Urinary bladder (tissue), 4 donors: Measurements from ENCODE around the gene TPST1. TPM values are rescaled to one million over a fixed set of nuclear protein-coding genes. Genes with fewer than 3 reads are reported as not detected.
"Not testable (repeated sequence)": the region's sequence is repeated elsewhere in the genome, so short reads cannot be mapped to it uniquely, and the experiment has no call there.

Source experiments
- DNase-seq: peaks from one replicate; pipeline ENCODE4 v3.0.0-alpha.2; 2015; ENCODE audit errors: extremely low spot score
- H3K27ac ChIP-seq: one replicate; pipeline ENCODE4 v1.5.1; 2013; ENCODE audit warnings: low read depth, mild to moderate bottlenecking, moderate library complexity
- H3K36me3 ChIP-seq: one replicate; pipeline ENCODE4 v1.6.1; 2013; ENCODE audit warnings: mild to moderate bottlenecking, moderate library complexity; ENCODE audit not compliant: insufficient read depth
- H3K4me1 ChIP-seq: one replicate; pipeline ENCODE4 v1.6.1; 2013; ENCODE audit warnings: mild to moderate bottlenecking, moderate library complexity; ENCODE audit not compliant: insufficient read depth
- H3K4me3 ChIP-seq: one replicate; pipeline ENCODE4 v1.5.1; 2013; ENCODE audit warnings: low read depth, low read length
- WGBS: extraction: QIAGEN DNeasy Blood & Tissue Kit; methylation state at CpG from one replicate; pipeline ENCODE4 v1.1.7; 2013; 5-methylcytosine and 5-hydroxymethylcytosine counted together
- polyA plus RNA-seq: library from polyadenylated mRNA; stranded (reverse); fragments of 200-250 nt; gene quantifications from one replicate; pipeline ENCODE4 v1.2.3, GENCODE V29; 2013
- total RNA-seq: library from RNA; depleted of rRNA; stranded (reverse); fragments of >200 nt; gene quantifications from one replicate; pipeline ENCODE4 v1.2.3, GENCODE V29; 2014
- donor health status: healthy with polysubstance abuse.
- donor health status: healthy.

The TPST1 gene
- total RNA-seq (172 TPM), polyA plus RNA-seq (72.8 TPM)

DNA sequence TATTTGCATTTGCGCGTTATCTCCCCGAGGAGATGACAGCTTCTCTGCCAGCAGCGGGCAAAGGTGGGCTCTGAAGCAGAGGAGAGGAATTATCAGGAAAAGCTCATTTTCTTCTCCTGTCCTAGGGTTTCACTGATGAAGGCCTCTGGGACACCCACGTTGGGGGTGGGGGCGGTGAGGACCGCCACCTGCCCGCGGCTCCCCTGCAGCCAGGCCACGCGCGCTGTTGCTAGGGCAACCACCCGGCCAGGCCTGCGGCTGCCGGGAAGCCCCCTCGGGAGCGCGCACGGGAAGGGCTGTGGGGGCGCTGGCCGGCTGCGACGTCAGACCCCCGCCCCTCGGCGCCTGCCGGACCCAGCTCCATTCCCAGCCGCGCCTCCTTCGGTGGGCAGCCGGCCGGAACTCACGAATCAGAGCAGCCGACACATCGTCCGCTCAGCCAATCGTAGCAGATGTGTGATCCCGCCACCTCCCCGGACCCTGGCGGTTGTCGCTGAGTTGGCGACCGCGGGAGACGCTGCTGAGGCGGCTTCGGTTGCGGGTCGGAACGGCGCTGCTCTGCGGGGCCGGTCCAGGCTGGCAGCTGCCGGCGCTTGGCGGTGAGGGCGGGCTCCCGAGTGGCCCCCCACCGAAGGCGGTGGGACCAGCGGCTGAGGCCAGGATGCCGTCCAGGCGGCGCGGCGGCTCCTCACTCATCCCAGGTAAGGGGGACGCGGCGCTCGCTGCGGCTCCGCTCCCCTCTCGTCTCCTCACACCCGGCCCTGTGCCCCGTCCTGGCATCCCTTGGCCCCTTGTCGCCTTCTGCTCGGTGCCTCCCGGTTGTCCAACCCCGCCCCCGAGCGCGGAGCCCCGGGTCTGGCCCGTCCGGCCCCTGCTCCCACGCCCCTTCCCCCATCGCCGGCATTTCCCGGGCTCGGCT, at the start of gene TPST1:
Gene TPST1, plus strand, starts transcription at position 513 of the 919 bp plus-strand sequence. CDS start 35,092 bp downstream, outside the sequence.
- WGBS: under 1% methylated on average over 90 of the region's 90 CpGs
- no peaks in the 10 kb centered on the region for H3K36me3 ChIP-seq
- H3K27ac ChIP-seq: peak within 1 kb of the TSS; percentile 27
- DNase-seq: peak; percentile 88
- peak within 1 kb of the TSS; percentile 86 for H3K4me3 ChIP-seq
- no peaks in the 10 kb centered on the region for H3K4me1 ChIP-seq

DNA sequence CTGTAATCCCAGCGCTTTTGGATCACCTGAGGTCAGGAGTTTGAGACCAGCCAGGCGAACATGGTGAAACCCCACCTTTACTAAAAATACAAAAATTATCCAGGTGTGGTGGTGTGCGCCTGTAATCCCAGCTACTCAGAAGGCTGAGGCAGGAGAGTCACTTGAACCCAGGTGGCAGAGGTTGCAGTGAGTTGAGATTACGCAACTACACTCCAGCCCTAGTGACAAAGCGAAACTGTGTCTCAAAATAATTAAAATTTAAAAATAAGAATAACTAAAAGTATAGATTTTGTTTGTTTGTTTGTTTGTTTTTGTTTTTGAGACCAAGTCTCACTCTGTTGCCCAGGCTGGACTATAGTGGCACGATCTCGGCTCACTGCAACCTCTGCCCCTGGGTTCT, 49.1 kb upstream of the TPST1 start:
- H3K4me3 ChIP-seq, H3K36me3 ChIP-seq, H3K4me1 ChIP-seq, DNase-seq, H3K27ac ChIP-seq: not testable (repeated sequence)
- WGBS: 98% methylated on average over 7 of the region's 7 CpGs

DNA sequence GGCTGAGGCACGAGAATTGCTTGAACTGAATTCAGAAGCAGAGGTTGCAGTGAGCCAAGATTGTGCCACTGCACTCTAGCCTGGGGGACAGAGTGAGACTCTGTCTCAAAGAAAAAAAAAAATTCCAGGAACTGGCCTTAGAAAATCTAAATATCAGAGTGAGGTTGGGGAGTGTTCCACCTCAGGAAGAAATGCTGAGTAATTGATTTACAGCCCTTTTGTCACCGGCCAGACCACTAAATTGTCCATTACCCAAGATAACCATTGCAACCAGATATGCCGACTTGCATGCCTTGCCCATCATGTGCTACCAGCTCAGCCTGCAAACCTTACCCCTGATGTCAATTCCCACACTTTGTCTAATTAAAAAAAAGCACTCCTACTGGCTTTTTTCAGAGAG, 48.1 kb upstream of the TPST1 start:
- Histone ChIP-seq H3K27ac (no peak overlapping the region), H3K4me1 (no peaks in the 10 kb centered on the region), H3K36me3 (no peaks in the 10 kb centered on the region), H3K4me3 (no peak overlapping the region)
- DNase-seq: no peak
- 77% methylated on average over 3 of the region's 3 CpGs for WGBS

DNA sequence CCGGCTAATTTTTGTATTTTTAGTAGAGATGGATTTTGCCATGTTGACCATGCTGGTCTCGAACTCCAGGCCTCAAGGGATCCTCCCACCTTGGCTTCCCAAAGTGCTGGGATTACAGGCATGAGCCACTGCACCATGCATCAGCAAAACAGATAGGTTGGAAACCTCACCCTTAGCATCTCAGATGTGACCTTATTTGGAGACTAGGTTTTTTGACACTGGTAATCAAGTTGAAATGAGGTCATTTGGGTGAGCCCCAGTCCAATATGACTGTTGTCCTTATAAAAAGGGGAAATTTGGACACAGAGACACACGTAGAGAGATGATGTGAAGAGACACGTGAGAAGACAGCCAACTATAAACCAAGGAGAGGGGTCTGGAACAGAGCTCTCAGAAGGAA, 42.5 kb upstream of the TPST1 start:
- WGBS: 85% methylated on average over 4 of the region's 4 CpGs
- no peak for DNase-seq
- Histone ChIP-seq H3K27ac (no peak overlapping the region), H3K4me3 (no peak overlapping the region), H3K36me3 (no peaks in the 10 kb centered on the region), H3K4me1 (no peaks in the 10 kb centered on the region)

DNA sequence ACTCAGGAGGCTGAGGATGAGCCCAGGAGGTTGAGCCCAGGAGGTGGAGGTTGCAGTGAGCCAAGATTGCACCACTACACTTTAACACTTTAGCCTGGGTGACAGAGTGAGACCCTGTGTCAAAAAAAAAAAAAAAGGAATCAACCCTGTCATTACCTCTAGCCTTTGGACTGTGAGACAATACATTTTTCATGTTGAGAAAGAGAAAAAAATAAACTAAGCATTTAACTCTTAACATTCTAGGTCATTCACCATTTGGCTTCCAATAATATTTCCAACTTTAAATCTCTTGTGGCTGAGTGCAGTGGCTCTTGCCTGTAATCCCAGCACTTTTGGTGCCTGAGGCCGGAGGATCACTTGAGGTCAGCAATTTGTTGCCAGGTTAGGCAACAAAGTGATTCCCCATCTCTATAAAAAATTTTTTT, 41.9 kb upstream of the TPST1 start:
- Histone ChIP-seq H3K27ac (no peak overlapping the region), H3K4me1 (no peaks in the 10 kb centered on the region), H3K4me3 (no peak overlapping the region), H3K36me3 (no peaks in the 10 kb centered on the region)
- WGBS: 91% methylated on average over 1 of the region's 1 CpG
- DNase-seq: no peak

DNA sequence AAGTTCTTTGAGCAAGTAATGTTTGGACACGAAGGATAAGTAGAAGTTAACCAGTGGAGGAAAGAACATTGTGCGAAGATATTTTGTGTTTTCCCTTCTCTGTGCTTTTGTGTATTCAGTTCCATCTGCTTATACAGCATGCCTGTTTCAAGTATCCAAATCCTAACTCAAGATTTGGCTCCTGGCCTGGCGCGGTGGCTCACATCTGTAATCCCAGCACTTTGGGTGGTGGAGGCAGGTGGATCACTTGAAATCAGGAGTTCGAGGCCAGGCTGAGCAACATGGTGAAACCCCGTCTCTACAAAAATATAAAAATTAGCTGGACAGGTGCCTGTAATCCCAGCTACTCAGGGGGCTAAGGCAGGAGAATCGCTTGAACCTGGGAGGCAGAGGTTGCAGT, 40.8 kb upstream of the TPST1 start:
- 63% methylated on average over 7 of the region's 7 CpGs for WGBS
- DNase-seq: no peak
- no peak overlapping the region for H3K27ac ChIP-seq

DNA sequence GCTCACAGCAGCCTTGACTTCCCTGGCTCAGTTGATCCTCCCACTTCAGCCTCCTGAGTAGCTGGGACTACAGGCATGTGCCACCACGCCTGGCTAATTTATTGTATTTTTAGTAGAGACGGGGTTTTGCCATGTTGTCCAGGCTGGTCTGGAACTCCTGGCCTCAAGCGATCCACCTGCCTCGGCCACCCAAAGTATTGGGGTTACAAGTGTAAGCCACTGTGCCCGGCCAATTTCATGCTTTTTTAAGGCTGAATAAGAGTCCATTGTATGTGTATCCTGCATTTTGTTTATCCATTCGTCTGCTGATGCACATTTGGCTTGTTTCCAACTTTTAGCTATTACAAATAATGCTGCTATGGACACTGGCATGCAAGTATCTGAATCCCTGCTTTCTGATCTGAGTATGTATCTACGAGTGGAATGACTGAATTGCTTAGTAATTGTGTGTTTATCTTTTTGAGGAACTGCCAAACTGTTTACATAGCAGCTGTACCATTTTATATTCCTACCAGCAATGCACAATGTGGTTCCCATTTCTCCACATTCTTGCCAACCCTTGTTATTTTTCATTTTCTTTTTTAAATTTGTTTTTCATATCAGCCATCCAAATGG, 37.3 kb upstream of the TPST1 start:
- H3K4me3 ChIP-seq: no peak overlapping the region
- 52% methylated on average over 7 of the region's 7 CpGs for WGBS
- no peak overlapping the region for H3K27ac ChIP-seq
- H3K4me1 ChIP-seq: no peaks in the 10 kb centered on the region
- H3K36me3 ChIP-seq: no peaks in the 10 kb centered on the region
- DNase-seq: no peak

More for the DNA sequence above, 40.8 kb upstream of the TPST1 start:
- no peaks in the 10 kb centered on the region for H3K36me3 ChIP-seq
- no peak overlapping the region for H3K4me3 ChIP-seq
- H3K4me1 ChIP-seq: no peaks in the 10 kb centered on the region

DNA sequence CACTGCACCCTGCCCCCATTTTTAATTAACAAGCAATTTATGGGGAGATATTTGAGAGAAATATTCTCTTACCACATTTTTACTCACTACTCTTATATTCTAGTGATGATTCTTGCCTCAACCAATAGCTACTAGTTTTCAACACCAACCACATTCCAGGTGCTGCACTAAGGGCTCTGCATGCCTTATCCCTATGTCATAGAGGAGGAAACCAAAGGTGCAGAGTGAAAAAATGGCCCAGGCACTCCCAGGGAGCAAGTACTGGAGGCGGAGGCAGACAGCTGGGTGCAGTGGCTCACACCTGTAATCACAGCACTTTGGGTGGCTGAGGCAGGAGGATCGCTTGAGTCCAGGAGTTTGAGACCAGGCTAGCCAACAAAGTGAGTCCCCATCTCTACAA, 35.5 kb upstream of the TPST1 start:
- Histone ChIP-seq H3K36me3 (no peaks in the 10 kb centered on the region), H3K27ac (no peak overlapping the region), H3K4me1 (no peaks in the 10 kb centered on the region), H3K4me3 (no peak overlapping the region)
- no peak for DNase-seq
- WGBS: 99% methylated on average over 2 of the region's 2 CpGs

DNA sequence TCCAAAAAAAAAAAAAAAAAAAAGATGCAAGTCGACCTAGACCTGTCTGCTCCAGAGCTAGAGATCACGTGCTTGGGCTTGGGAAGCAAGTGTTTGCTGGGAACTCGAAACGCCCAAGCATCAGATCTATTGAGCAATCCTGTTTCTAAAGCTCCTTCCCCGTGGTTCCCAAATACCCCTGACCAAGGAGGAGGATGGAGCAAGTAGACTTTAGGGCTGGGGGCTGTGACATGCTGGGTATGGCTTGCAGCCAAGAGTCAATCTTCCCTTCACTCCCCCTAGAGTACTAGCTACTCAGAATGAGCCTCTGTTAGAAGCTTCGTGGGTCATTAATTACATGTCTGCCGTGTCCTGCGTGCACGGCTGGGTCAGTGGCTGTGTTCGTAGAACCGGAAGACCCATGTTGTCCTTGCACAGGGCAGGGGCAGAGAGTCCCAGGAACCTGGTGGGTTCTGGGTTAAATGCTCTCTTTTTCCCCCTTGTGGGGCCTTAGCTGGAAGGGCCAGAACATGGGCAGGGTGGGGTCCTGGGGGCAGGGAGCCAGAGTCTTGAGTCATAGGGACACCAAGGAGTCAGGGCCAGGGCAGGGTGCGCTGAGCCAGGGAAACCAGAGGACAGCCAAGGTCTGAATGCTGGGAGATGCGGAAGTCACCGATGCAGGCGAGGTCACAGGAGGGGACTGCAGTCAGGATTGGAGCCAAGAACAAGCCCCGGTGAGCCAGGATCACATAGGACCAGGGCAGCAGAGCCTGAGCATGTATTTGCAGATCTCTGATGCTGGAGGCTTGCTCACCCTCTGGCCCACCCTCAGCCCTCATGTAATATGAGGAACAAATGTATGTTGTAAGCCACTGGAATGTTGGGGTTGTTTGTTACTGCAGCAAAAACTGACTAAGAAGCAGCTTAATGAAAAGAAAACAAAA, 34.6 kb upstream of the TPST1 start:
- no peak for DNase-seq
- 56% methylated on average over 16 of the region's 16 CpGs for WGBS
- Histone ChIP-seq H3K27ac (no peak overlapping the region), H3K4me3 (no peak overlapping the region), H3K36me3 (no peaks in the 10 kb centered on the region), H3K4me1 (no peaks in the 10 kb centered on the region)

DNA sequence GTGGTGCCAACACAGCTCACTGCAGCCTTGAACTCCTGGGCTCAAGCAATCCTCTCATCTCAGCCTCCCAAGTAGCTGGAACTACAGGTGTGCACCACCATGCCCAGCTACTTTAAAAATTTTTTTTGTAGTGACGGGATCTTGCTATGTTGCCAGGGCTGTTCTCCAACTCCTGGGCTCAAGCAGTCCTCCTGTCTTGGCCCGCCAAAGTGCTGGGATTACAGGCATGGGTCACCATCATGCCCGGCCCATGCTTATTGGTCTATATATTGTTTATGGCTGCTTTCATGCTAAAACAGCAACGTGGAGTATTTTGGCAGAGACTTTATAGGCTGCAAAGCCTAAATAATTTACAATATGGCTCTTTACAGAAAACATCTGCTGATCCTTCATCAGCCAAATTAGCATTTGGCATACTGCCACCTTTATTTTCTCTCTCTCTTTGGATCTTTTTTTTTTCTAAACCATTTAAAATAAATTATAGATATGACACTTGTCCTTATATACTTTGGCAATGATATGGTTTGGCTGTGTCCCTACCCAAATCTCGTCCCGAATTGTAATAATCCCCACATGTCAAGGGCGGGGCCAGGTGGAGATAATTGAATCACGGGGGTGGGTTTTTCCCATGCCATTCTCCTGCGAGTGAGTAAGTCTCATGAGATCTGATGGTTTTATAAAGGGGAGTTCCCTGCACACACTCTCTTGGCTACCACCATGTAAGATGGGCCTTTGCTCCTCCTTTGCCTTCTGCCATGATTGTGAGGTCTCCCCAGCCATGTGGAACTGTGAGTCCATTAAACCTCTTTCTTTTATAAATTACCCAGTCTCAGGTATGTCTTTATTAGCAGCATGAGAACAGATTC, 32.4 kb upstream of the TPST1 start:
- not testable (repeated sequence) for H3K27ac ChIP-seq, H3K4me1 ChIP-seq, H3K36me3 ChIP-seq, DNase-seq, H3K4me3 ChIP-seq
- WGBS: 49% methylated on average over 9 of the region's 9 CpGs

DNA sequence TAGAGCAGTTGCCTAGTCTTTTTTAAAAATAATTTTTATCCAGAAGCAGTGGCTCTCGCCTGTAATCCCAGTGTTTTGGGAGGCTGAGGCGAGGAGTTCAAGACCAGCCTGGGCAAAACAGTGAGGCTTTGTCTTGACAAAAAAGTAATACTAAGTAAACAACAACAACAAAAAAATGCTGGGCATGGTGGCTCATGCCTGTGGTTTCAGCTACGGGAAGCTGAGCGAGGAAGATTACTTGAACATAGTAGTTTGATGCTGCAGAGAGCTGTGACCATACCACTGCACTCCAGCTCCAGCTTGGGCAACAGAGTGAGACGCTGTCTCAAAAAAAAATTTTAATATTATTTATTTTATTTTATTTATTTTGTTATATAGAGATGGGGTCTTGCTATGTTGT, 31.3 kb upstream of the TPST1 start:
- Histone ChIP-seq H3K27ac (no peak overlapping the region), H3K36me3 (no peaks in the 10 kb centered on the region), H3K4me1 (no peaks in the 10 kb centered on the region), H3K4me3 (no peak overlapping the region)
- no peak for DNase-seq
- 90% methylated on average over 5 of the region's 5 CpGs for WGBS

DNA sequence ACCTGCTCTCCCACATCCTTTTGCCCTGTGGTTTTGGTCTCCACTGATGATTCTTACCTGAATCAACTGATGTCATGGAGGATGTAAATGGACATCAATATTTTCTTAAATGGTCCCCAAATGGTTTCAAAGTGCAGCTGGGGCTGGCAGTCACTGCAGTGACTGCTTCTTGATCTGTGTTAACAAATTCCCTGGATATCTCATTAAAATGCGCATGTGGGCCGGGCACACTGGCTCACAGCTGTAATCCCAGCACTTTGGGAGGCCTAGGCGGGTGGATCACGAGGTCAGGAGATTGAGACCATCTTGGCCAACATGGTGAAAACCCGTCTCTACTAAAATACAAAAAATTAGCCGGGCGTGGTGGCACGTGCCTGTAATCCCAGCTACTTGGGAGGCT, 30.1 kb upstream of the TPST1 start:
- 94% methylated on average over 8 of the region's 8 CpGs for WGBS
- H3K27ac ChIP-seq: not testable (repeated sequence)

DNA sequence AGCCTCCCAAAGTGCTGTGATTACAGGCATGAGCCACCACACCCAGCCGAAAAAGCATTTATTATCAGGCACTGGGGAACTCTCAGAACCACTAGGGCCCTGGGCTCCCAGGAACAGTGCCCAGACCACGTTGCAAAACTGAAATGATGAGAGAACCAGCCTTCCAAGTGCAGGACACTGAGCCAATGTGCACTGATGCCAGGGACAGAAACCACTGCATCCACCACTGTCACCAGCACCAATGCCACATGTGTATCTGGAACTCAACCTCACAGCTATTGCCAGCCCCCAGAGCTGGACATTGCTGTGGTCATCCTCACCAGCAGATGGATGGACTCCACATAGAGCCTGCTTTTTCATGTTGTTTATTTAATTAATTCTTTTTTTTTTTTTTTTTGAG, 28.2 kb upstream of the TPST1 start:
- H3K4me3 ChIP-seq: no peak overlapping the region
- DNase-seq: no peak
- 60% methylated on average over 2 of the region's 2 CpGs for WGBS
- no peaks in the 10 kb centered on the region for H3K4me1 ChIP-seq
- H3K27ac ChIP-seq: no peak overlapping the region
- no peaks in the 10 kb centered on the region for H3K36me3 ChIP-seq

More for the DNA sequence above, 30.1 kb upstream of the TPST1 start:
- H3K36me3 ChIP-seq, H3K4me1 ChIP-seq, DNase-seq, H3K4me3 ChIP-seq: not testable (repeated sequence)
